Measurements from ENCODE around the gene TBATA.

TBATA gene

GRCh38 chr10:70782746-70783680 is 2.2 kb downstream of the TBATA start:
- TF ChIP-seq, protein P1, sequence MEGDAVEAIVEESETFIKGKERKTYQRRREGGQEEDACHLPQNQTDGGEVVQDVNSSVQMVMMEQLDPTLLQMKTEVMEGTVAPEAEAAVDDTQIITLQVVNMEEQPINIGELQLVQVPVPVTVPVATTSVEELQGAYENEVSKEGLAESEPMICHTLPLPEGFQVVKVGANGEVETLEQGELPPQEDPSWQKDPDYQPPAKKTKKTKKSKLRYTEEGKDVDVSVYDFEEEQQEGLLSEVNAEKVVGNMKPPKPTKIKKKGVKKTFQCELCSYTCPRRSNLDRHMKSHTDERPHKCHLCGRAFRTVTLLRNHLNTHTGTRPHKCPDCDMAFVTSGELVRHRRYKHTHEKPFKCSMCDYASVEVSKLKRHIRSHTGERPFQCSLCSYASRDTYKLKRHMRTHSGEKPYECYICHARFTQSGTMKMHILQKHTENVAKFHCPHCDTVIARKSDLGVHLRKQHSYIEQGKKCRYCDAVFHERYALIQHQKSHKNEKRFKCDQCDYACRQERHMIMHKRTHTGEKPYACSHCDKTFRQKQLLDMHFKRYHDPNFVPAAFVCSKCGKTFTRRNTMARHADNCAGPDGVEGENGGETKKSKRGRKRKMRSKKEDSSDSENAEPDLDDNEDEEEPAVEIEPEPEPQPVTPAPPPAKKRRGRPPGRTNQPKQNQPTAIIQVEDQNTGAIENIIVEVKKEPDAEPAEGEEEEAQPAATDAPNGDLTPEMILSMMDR (IDR thresholded peaks at IDR 0.05; ENCODE audit: unreplicated experiment in 3 of 3), result no peak
- Mint-ChIP-seq H3K27ac (peak overlapping the region; percentile 61 to 82 (median 79)), H3K9me3 (no peaks in the 10 kb centered on the region), H3K4me1 (peaks cover 39% of the 10 kb centered on the region), H3K27me3 (ENCODE audit: low read depth) (peaks cover 6% of the 10 kb centered on the region), H3K4me3 (no peak overlapping the region), H3K36me3 (ENCODE audit: low read depth) (no peaks in the 10 kb centered on the region)

GRCh38 chr10:70782086-70782745 is 3.0 kb downstream of the TBATA start:
- TF ChIP-seq, protein P1 (IDR thresholded peaks at IDR 0.05; ENCODE audit: unreplicated experiment in 3 of 3), result no peak
- H3K4me1 Mint-ChIP-seq, result peaks cover 38% of the 10 kb centered on the region
- H3K36me3 Mint-ChIP-seq (ENCODE audit: low read depth), result no peaks in the 10 kb centered on the region
- H3K4me3 Mint-ChIP-seq, result no peak overlapping the region
- H3K27ac Mint-ChIP-seq, result peak overlapping the region; percentile 61 to 82 (median 79)
- peaks cover 6% of the 10 kb centered on the region for H3K27me3 Mint-ChIP-seq (ENCODE audit: low read depth)
- no peaks in the 10 kb centered on the region for H3K9me3 Mint-ChIP-seq

- no peaks in the 10 kb centered on the region for H3K36me3 Mint-ChIP-seq (ENCODE audit: low read depth)
- H3K9me3 Mint-ChIP-seq, result no peaks in the 10 kb centered on the region
- H3K27me3 Mint-ChIP-seq (ENCODE audit: low read depth), result peaks cover 6% of the 10 kb centered on the region
- peaks cover 31% of the 10 kb centered on the region for H3K4me1 Mint-ChIP-seq
- H3K4me3 Mint-ChIP-seq, result no peak overlapping the region
- H3K27ac Mint-ChIP-seq, result peak overlapping the region in 1 of 3 experiments; percentile 61
- TF ChIP-seq, protein P1 (IDR thresholded peaks at IDR 0.05; ENCODE audit: unreplicated experiment in 3 of 3), result no peak
Measured at GRCh38 chr10:70781461-70782051, 3.6 kb downstream of the TBATA start.

GRCh38 chr10:70780772-70781171 is 4.4 kb downstream of the TBATA start:
- TF ChIP-seq, protein P1 (IDR thresholded peaks at IDR 0.05; ENCODE audit: unreplicated experiment in 3 of 3), result no peak
- H3K9me3 Mint-ChIP-seq, result no peaks in the 10 kb centered on the region
- H3K36me3 Mint-ChIP-seq (ENCODE audit: low read depth), result no peaks in the 10 kb centered on the region
- H3K4me3 Mint-ChIP-seq, result no peak overlapping the region
- H3K4me1 Mint-ChIP-seq, result peaks cover 28% of the 10 kb centered on the region
- peak overlapping the region in 1 of 3 experiments; percentile 41 for H3K27ac Mint-ChIP-seq
- H3K27me3 Mint-ChIP-seq (ENCODE audit: low read depth), result peaks cover 6% of the 10 kb centered on the region

DNA sequence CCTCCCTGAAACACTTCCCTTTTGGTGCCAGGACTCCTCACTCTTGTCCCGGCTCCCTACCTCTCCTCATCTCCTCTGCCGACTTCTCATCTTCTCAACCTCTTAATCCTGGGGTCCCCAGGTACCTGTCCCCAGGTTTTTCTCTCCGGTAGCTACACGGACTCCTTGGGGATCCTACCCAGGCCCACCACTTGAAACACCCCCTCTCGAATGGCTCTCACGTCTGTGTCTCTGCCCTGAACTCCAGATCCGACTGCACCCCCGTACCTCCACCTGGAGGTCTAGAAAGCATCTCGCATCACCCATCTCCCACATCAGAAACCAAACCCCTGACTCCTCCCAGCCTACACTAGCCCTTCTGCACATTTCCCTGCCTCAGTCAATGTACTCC is 4.8 kb downstream of the TBATA start:
- Mint-ChIP-seq H3K4me3 (no peak overlapping the region), H3K4me1 (peaks cover 28% of the 10 kb centered on the region), H3K27me3 (ENCODE audit: low read depth) (peaks cover 6% of the 10 kb centered on the region), H3K36me3 (ENCODE audit: low read depth) (no peaks in the 10 kb centered on the region), H3K9me3 (no peaks in the 10 kb centered on the region), H3K27ac (peak overlapping the region in 1 of 3 experiments; percentile 41)
- TF ChIP-seq, protein P1 (IDR thresholded peaks at IDR 0.05; ENCODE audit: unreplicated experiment in 3 of 3), result no peak

Measured in nephron (organoid).